ENCODE measurements around the gene NIPAL1.
"Not testable (repeated sequence)": the region's sequence is repeated elsewhere in the genome, so short reads cannot be mapped to it uniquely, and the experiment has no call there.

Gene NIPAL1

DNA sequence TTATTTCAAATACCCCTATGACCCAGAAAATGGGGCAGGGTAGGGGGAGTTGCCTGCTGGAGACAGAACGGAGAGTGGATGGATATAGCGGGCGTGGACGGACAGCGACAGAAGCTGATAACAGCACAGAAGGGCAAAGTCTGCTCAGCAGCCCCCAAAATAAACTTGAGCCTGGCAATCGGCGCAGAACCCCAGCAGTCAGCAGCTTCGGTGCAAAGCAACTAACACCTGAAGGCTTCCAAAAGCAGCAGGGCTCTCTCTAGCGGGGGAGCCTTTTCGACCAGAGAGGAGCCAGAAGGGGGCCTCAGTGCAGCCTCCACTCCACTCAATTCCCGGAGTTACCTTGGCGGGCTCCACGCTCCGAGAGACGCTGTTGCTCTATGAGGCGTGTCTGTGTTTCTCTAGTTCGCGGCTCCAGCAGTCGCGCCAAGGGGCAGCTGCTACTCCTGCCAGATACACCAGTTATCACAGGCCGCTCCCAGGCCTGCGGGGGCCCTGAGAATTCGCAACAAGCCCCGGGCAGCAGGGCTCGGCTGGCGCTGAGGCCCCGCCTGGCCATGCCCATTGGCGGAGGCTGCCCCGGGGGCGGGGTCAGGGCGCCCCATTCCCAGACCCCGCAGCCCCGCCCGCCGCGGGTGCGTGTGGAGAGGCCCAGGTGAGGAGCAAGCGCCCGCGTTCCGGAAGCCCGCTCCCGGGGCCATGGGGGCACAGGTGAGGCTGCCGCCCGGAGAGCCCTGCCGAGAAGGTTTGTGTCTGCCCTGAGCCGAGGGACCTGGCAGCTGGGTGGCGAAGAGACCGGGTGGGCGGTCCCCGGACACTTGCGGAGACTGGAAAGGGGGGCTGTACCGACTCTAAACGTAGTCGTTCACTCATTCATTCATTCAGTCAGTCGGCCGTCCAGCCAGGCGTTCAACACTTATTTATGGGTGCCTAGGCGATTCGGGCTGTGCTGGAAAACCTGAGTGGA, at the start of gene NIPAL1, which contains the start of gene CNGA1:
TSS of gene NIPAL1 (plus strand) at position 632 of the 967 bp plus-strand sequence. CDS start at position 700, 68 bp downstream.
TSS of gene CNGA1 (minus strand) at position 541 of the 967 bp plus-strand sequence. CDS start 63,992 bp downstream, outside the sequence.
- no peak for DNase-seq

DNA sequence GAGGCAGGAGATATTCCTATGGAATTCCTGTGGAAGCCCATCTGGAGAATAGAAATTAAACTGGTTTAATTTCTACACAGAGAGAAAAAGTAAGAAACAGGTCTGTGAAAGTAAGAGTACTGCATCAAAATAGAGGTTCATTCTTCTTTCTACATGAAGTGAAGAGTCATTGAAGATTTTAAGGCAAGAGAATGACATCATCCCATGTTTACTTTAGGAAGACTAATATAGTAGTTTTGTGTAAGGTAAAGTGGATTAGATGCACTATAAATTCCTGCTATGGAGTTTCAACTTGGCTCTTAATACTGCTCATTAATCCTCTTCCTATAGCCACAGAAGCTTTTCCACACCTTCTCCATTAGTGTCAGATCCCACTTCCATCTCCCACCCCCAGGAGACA, 47.7 kb upstream of the NIPAL1 start:
- no peak for DNase-seq

DNA sequence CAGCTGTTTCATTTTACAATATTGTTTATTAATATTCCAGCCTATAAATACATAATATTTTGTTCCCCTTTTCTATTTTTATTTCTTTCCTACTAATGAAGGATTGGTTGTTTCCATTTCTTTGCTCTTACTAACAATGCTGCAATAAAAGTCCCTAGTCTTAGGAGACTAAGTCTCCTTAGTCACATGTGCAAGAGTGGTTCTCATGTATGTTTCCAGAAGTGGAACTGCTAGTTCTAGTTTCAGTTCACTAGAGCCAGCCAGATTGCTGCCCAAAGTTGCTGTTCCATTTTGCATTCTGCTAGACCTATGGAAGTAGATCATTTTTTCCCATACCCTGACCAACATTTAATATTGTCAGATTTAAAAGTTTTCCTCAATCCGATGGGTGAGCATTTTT, 44.4 kb upstream of the NIPAL1 start:
- no peak for DNase-seq

DNA sequence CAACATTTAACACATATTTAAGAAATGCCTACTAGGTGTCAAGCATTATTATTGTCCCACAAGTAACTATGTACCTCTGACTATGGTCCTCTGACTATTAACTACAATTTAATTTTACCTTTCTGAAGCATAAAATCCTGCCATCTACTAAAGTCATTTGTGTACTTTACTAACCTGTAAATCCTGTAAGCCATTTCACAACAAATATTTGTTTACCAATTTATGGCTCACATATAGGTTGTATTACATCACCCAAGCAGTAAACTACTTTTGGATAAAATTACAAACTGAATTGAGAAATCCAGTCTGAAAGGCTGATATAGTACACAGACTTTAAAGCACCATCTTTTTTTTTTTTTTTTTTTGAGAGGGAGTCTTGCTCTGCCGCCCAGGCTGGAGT, 43.9 kb upstream of the NIPAL1 start:
- no peak for DNase-seq

DNA sequence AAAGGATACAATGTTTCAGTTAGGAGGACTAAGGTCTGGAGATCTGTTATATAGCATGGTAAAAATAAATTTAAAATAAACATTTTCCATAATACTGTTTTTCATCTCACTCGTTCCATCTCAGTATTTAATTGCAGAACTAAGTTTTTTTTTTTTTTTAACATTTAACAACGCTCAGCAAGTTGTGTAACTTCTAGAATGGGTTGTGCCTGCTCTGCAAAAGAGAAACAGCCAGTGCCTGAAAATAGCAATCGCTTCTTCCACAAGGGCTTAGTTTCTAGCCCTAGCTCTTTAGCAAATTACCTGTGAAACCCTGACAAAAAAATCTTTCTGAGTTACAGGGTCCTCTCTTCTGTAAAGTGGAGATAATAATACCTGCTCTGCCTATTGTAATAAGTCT, 42.0 kb upstream of the NIPAL1 start:
- no peak for DNase-seq

DNA sequence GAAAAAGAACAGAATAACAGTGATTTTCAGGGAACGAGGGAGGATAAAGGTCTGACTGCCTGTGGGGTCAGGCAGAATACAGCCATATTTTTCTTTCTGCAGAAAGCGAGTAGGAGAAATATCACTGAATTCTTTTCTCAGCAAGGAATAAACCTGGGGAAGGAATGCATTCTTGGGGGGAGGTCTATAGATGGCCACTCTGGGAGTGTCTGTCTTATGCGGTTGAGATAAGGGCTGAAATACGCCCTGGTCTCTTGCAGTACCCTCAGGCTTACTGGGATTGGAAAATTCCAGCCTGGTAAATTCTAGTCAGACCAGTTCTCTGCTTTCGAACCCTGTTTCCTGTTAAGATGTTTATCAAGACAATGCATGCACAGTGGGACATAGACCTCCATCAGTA, 26.4 kb upstream of the NIPAL1 start:
- no peak for DNase-seq

DNA sequence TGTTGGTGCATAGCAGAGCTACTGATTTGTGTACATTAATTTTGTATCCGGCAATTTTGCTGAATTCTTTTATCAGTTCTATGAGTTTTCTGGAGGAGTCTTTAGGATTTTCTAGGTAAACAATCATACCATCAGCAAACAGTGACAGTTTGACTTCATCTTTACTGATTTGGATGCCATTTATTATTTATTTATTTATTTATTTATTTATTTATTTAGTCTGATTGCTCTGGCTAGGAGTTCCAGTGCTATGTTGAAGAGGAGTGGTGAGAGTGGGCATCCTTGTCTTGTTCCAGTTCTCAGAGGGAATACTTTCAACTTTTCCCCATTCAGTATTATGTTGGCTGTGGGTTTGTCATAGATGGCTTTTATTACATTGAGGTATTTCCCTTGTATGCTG, 24.1 kb upstream of the NIPAL1 start:
- not testable (repeated sequence) for DNase-seq

DNA sequence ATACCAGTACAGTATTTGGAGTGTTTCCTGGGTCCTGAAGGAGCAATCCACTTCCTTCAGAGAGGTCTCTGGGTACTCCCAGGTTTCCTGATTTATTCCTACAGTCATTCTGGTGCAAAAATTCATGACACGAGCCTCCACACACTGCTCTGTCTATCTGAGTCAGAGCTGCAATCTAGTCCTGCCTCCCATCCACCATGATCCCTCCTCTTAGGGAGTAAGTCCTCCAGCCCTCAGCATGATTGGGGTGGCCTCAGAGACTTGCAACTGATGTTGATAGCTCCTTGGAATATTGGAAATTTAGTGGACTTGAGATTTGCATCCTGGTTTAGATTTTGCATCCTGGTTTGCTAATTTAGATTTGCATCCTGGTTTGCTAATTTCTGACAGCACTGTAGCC, 20.6 kb upstream of the NIPAL1 start:
- no peak for DNase-seq

DNA sequence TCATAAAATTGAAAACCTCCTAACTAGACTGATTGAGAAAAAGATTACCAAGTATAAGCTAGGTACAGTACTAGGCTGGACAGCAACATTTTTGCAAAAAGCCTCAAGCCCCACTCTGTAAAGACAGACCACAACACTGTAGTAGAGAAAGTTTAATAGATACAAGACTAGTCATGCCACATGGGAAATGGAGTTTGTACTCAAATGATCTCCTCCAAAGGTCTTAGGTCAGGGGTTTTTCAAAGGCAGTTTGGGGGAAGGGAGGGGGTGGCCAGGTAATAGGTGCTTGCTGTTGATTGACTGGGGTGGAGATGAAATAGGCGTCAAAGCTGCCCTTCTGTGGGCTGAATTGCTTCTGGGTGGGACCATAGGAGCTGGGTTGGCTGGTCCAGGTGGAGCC, 14.3 kb upstream of the NIPAL1 start:
- DNase-seq = no peak

DNA sequence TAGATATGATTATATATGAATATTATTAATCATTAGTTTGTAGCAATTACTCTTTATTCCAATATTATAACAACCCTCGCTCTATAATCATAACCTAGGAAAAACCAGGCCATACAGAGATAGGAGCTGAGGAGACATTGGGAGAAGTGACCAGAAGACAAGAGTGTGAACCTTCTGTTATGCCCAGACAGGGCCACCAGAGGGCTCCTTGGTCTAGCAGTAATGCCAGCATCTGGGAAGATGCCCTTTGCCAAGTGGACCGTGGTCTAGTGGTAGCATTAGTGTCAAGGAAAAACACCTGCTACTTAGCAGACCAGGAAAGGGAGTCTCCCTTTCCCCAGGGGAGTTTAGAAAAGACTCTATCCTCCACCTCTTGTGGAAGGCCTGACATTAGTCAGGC, 13.0 kb upstream of the NIPAL1 start:
- DNase-seq = not testable (repeated sequence)

DNA sequence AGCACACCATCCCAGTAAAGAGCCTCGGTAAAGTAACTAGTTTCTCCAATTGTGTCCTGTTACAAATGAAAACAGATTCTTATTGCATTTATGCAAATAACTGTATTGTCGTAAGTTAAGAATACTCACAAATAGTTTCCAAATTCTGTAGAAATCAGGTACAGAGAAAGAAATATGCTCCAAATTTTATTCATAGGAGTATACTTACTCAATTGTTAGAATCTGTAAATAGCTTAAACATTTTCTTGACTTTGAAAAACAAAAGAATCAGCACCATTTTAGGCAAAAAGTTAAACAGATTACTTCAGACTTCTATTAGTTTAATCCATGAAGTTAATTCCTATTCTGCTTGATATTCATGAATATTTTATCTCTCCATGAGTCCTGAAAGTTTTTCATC, 10.8 kb upstream of the NIPAL1 start:
- DNase-seq = no peak

DNA sequence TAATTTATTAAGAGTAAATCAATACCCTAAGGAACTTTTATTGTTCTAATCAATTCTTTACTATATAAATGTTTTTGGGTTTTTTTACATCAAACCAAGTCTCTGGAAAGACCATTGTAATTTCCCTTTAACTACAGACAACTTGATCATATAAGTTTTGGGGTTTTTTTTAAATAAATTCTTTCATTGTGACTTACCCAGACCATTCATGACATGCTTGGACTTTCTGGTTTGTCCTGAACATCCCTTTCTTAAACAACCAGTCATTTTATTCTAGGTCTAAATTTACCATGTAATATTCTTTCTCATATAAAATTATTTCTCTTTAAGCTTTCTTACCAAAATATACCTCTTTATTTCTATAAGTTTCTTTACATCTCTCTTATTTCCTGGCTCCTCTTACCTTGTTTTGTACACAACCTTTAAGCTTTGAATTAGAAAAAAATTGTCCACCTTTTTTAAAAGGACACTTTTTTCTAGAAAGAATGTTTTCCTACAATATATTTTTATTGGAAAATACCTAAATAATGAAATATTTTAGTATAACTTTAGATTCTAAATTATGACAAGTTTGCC, 8.5 kb upstream of the NIPAL1 start:
- no peak for DNase-seq

DNA sequence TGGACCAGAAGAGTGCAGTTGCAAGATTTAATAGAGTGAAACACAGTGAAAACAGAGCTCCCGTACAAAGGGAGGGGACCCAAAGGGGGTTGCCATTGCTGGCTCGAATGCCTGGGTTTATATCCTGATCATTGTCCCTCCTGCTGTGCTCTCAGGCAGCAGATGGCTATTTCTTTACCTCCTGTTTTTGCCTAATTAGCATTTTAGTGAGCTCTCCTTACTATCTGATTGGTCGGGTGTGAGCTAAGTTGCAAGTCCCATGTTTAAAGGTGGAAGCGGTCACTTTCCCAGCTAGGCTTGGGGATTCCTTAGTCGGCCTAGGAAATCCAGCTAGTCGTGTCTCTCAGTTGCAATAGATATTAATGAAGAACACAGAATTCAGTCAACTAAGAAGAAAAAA, 5.7 kb upstream of the NIPAL1 start:
- DNase-seq = not testable (repeated sequence)

DNA sequence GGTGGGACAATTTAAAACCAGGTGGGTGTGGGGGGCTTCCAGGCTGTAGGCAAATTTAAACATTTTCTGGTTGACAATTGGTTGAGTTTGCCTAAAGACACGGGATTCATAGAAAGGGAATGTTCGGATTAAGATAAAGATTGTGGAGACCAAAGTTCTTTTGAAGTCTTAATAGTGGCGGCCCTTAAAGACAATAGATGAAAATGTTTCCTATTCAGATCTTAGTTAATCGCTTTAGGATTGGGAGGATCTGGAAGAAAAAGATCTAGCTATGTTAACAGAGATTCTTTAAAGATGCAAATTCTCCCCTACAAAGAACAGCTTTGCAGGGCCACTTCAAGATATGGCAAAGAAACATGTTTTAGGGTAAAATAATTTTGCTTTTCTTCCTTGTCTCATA, 4.8 kb upstream of the NIPAL1 start:
- no peak for DNase-seq

DNA sequence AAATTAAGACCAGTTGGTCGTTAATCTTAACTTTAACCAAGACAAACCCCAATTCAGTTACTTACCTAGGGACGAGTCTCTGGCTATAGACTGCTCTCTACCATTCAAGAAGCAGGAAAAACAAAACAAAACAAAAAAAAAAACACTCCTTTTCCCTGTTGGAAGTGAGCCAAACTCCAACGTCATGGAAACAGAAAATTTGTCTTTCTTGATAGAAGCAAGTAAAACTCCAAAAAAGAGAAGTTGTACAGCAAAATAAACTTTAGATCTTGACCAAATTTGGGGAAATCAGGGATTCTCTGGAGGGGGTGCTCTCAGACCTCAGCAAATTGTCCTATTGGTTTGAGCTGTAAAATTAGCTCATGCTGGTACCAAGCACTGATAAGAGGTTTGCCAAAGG, 3.7 kb upstream of the NIPAL1 start:
- no peak for DNase-seq

DNA sequence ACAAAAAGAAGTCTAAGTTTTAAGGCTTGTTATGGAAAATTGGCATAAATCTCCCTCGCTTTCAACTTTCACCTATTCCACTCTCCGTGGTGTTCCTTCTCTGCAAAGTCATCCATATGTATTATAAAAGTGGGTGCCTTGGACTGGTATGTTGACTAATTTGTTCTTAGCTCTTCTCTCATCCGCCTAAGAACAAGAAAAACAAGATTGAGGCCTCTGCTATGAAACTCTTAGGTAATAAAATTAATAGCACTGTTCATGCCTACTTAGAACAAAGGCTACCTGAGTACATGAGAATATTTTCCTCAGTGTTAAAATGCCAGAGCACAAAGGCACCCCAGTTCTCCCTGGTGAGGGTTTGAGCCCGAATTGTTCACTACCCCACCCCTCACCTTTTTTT, 1.4 kb upstream of the NIPAL1 start:
- DNase-seq = no peak

DNA sequence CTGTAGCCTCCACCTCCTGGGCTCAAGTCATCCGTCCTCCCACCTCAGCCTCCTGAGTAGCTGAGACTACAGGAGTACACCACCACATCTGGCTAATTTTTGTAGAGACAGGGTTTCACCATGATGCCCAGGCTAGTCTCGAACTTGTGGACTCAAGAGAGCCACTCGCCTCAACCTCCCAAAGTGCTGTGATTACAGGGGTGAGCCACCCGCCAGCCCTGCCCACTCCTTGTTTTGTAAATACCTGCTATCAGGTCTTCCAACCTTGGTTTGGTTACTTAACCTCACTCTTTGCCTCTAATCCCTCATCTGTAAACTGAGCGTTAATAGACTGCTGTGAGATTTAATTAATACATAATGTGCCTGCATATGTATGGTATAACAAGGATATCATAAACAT, 894 bp upstream of the NIPAL1 start:
- DNase-seq = no peak

DNA sequence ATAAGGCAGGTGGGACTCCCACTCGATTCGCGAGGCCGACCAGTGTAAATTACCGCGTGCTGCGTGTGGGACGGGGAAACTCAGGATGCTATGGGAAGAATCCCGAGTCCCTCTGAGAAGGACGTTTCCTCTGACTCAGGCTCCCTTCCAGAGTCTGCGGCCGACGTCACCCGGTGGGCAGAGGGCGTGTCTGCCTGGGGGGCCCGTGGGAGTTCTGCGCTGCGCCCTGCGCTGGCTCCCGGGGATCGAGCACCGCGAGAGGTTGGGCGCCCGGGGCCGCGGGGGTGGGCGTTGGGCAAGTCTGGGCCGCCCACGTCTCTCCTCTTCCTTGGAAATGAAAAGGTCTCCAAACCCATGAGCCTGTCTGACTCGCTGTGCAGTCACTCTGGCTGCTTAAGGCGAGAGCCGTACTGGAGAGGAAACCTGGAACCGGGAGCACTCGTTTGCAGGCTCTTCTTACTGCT, 568 bp downstream of the NIPAL1 start:
- no peak for DNase-seq

DNA sequence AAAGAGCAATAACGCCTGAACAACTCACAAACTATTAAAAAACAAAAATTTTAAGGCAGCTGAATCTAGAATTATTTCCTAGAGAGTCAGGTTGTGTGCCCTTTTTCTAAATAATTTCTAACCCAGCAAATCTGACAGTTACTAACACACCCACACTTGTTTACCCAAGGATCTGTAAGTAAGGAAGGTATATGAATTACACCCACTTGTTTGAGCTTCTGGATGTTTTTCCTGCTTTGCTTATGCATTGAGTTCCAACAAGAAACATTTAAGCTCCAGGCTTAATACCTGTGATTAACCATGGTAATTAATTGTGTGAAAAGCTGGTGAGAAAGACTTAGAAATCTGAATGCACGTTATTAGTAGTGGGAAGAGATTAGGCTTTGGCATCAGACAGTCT, 1.5 kb downstream of the NIPAL1 start:
- DNase-seq = no peak

DNA sequence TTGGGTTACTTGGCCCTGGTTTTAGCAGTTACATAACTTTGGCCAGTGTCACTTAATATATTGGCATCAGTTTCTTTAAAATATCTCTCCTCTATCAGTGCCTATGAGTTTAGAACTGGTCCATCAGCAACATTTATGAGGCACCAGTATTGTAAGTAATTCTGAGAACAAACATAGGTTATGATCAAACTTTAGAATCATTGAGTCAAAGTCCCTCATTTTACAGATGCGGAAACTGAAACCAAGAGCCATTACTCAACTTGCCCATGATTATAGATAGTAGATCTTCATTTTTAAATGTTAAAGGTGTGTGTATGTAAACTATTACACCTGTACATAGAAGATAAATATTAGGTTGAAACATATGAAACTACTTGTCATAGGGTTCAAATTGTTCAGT, 4.5 kb downstream of the NIPAL1 start:
- no peak for DNase-seq

DNA sequence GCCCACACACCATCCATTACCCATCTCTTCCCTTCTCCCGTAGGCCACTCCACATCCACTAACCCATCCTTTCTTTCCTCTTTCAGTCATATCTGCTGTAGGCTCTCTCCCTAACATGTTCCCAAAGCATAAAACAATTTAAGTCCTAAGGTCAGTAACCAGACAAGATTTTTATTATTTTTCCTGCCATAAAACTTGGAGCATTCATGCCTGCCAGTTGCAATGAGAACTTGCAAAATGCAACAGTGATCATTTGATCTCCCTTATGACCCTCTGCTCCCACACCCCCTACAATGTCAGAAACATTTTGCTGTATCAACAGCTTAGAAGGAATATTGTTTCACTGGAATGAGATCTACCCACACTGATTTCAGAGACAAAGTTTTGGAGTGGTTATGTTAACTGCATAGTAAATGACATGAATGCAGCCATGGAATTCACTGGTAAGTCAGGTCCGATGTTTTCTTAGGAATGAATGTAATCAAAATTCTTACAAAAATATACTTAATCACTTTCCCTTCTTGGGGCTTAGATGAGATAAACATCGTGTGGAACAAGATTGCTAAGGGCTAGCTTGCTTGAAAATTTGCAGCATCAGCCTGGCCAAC, 5.7 kb downstream of the NIPAL1 start:
- no peak for DNase-seq

DNA sequence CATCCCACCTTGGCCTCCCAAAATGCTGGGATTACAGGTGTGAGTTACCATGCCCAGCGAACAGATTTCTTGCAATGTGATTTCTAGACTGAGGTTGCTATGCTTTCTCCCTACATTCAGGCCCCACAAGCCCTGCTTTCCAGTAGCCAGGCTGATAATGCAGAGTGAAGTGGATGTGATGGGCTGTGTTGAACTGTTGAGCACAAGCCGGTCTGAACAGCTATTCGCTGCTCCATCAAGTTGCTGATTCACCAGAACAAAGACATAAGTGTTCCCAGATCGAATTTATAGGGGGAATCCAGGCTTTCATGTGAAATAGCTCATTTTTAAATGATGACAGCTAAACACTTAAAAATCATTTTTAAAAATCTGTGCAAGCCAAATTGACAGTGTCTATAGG, 8.0 kb downstream of the NIPAL1 start:
- no peak for DNase-seq

DNA sequence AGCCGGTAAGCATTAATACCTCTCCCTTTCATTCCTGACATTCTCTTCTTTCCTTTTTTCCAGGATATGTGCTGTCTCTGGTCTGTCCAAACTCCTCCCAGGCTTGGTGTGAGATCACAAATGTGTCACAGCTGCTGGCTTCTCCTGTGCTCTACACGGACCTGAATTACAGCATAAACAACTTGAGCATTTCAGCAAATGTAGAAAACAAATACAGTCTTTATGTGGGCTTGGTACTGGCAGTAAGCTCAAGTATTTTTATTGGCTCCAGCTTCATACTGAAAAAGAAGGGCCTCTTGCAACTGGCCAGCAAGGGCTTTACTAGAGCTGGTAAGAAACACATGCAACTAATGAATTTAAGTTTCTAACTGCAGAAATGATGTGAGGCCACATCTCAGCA, 8.4 kb downstream of the NIPAL1 start:
- DNase-seq = no peak

DNA sequence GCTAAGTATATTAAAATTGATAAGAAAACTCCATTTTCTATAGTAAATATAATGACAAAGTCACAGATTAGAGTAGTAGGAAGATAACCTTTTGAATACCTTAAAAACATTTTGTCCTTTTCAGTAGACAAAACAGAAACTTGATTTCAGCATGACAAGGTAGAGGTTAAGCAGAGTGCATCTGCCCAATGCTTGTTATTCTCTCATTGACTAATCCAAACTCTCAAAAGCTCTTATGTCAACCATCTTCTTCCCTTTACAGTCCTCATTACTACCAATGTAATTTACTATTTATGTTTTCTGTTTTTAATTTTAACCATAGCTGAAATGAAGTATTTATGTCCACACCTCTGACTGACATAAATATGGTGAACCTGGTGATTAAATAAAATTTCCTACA, 11.1 kb downstream of the NIPAL1 start:
- DNase-seq = no peak
